Measurements from ENCODE around the gene ERGIC2. TPM values are rescaled to one million over a fixed set of nuclear protein-coding genes. Genes with fewer than 3 reads are reported as not detected.

ERGIC2 gene
- total RNA-seq, 5 donors from 2014 or later (not counting 1 experiment from before 2014, with no cell fraction given): 35.3 to 62.5 (median 50.5) TPM

DNA sequence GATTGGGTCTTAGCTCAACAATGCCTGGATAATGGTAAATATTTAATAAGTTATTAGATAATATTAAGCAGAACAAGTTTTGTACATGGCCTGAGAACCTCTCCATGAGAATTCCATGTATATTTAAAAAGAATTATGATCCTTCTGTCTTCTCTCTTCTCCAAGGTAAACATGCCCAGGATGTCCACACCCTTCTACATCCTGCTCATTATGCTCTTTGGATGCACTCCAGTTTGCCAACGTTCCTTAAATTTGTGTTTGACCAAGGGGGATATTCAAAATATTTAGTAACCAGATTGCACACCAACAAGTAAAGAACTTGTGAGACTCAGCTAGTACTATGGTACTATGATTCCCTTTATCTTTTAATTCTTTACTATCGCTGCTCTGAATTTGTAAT lies 44.8 kb upstream of the ERGIC2 start:
- ChIA-PET POLR2A (no interaction called here), CTCF (no interaction called here)
- Mint-ChIP-seq H3K27me3 (peaks cover 6 to 20% of the 10 kb centered on the region in 2 donors), H3K27ac (no peak overlapping the region), H3K4me1 (peaks cover 2 to 7% (median 2%) of the 10 kb centered on the region in 3 donors), H3K4me3 (no peak overlapping the region), H3K9me3 (no peaks in the 10 kb centered on the region), H3K36me3 (no peaks in the 10 kb centered on the region)
- Histone ChIP-seq H3K27ac (ENCODE audit: low read length) (no peak overlapping the region), H3K27me3 (replicated peaks in 1 of 2; ENCODE audit: control insufficient read depth in 2 of 2, extremely low read depth in 1 of 2, insufficient read depth in 2 of 2, low read length in 1 of 2) (peaks cover 0 to 4% of the 10 kb centered on the region in 2 experiments), H3K36me3 (ENCODE audit: control insufficient read depth in 2 of 2, extremely low read depth in 1 of 2, insufficient read depth in 1 of 2, low read length in 1 of 2) (no peaks in the 10 kb centered on the region), H3K4me3 (ENCODE audit: control insufficient read depth in 1 of 2, extremely low read depth in 1 of 2, low read length in 1 of 2) (no peak overlapping the region), H3K4me1 (ENCODE audit: control insufficient read depth in 1 of 2, extremely low read depth in 1 of 2, insufficient read depth in 2 of 2, low read length in 2 of 2) (no peaks in the 10 kb centered on the region), H3K9me3 (no peaks in the 10 kb centered on the region)
- 80% methylated on average over 1 of the region's 2 CpGs for WGBS (ENCODE audit: insufficient coverage)
- no peak for DNase-seq
- no peak for ATAC-seq (replicated peaks in 1 of 4)

DNA sequence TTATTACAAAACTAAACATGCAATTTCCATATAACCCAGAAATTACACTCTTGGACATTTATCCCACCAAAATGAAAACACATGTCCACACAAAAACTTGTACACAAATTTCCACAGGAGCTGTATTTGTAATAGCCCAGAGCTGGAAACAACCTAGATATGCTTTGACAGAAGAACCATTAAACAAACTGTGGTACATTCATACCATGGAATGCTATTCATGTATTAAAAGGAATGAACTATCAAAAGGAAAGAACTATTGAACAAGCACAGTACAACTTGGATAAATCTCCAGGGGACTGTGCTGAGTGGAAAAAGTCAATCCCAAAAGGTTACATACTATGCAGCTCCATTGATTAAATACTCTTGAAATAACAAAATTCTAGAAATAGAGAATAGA lies 35.8 kb upstream of the ERGIC2 start:
- Mint-ChIP-seq H3K9me3 (no peaks in the 10 kb centered on the region), H3K4me1 (no peaks in the 10 kb centered on the region), H3K27ac (no peak overlapping the region), H3K36me3 (no peaks in the 10 kb centered on the region), H3K27me3 (peaks cover 23 to 40% of the 10 kb centered on the region in 2 donors), H3K4me3 (no peak overlapping the region)
- no peak overlapping the region for H3K4me3 ChIP-seq (ENCODE audit: control insufficient read depth in 1 of 2, extremely low read depth in 1 of 2, low read length in 1 of 2)
- H3K27ac ChIP-seq (ENCODE audit: low read length): no peak overlapping the region
- DNase-seq (no peak), ATAC-seq (replicated peaks in 1 of 4) (no peak)
- POLR2A ChIA-PET: no interaction called here
- no peaks in the 10 kb centered on the region for H3K36me3 ChIP-seq (ENCODE audit: control insufficient read depth in 2 of 2, extremely low read depth in 1 of 2, insufficient read depth in 1 of 2, low read length in 1 of 2)
- H3K9me3 ChIP-seq: no peaks in the 10 kb centered on the region
- H3K4me1 ChIP-seq (ENCODE audit: control insufficient read depth in 1 of 2, extremely low read depth in 1 of 2, insufficient read depth in 2 of 2, low read length in 2 of 2): no peaks in the 10 kb centered on the region
- no peaks in the 10 kb centered on the region for H3K27me3 ChIP-seq (replicated peaks in 1 of 2; ENCODE audit: control insufficient read depth in 2 of 2, extremely low read depth in 1 of 2, insufficient read depth in 2 of 2, low read length in 1 of 2)
- CTCF ChIA-PET: no interaction called here

DNA sequence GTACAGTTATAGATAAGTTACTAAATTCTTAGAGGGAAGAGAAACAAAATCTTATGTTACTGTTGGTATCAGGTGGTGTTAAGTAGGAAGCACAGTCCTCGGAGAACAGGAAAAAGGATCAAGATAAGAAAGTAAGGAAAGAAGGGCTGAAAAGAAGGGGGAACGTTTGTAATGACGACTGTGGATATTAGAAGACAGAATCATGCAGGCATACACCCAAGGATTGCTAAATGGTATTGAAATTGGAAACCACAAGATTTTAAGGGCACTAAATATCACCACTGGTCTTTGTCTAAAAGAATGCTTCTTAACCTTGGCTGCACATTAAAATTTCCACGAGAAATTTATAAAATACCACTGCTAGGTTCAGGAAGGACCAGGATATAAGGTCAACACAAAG lies 34.1 kb upstream of the ERGIC2 start:
- Histone ChIP-seq H3K27me3 (replicated peaks in 1 of 2; ENCODE audit: control insufficient read depth in 2 of 2, extremely low read depth in 1 of 2, insufficient read depth in 2 of 2, low read length in 1 of 2) (no peaks in the 10 kb centered on the region), H3K27ac (ENCODE audit: low read length) (no peak overlapping the region), H3K9me3 (no peaks in the 10 kb centered on the region), H3K36me3 (ENCODE audit: control insufficient read depth in 2 of 2, extremely low read depth in 1 of 2, insufficient read depth in 1 of 2, low read length in 1 of 2) (no peaks in the 10 kb centered on the region), H3K4me3 (ENCODE audit: control insufficient read depth in 1 of 2, extremely low read depth in 1 of 2, low read length in 1 of 2) (no peak overlapping the region), H3K4me1 (ENCODE audit: control insufficient read depth in 1 of 2, extremely low read depth in 1 of 2, insufficient read depth in 2 of 2, low read length in 2 of 2) (no peaks in the 10 kb centered on the region)
- Mint-ChIP-seq H3K36me3 (no peaks in the 10 kb centered on the region), H3K4me3 (no peak overlapping the region), H3K27me3 (peaks cover 23 to 42% of the 10 kb centered on the region in 2 donors), H3K27ac (no peak overlapping the region), H3K4me1 (no peaks in the 10 kb centered on the region), H3K9me3 (peaks cover 0 to 3% (median 0%) of the 10 kb centered on the region in 3 donors)
- ATAC-seq (replicated peaks in 1 of 4) (no peak), DNase-seq (no peak)
- CTCF ChIA-PET: no interaction called here
- POLR2A ChIA-PET: no interaction called here
- WGBS (ENCODE audit: insufficient coverage): 44% methylated on average over 2 of the region's 4 CpGs

DNA sequence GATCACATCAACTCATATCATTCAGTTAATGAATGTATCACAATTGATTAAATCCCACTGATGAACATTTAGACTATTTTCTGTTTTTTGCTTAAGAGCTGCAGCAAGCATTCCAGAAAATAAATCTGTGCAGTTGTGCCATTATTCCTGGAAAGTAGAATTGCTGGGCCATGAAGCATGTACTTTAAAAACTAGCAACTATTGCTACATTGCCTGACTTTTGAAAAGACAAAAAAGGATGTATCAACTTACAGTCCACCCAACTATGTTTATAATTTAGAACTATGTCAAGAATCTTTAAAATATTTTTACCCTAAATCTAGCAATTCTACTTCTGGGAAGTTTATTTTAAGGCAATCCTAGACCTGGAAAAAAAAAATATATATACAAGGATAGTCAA lies 33.4 kb upstream of the ERGIC2 start:
- CTCF ChIA-PET: no interaction called here
- H3K36me3 Mint-ChIP-seq: no peaks in the 10 kb centered on the region
- no peak for DNase-seq
- peaks cover 0 to 7% (median 0%) of the 10 kb centered on the region in 3 donors for H3K9me3 Mint-ChIP-seq
- H3K27ac Mint-ChIP-seq: no peak overlapping the region
- no peaks in the 10 kb centered on the region for H3K9me3 ChIP-seq
- no peaks in the 10 kb centered on the region for H3K36me3 ChIP-seq (ENCODE audit: control insufficient read depth in 2 of 2, extremely low read depth in 1 of 2, insufficient read depth in 1 of 2, low read length in 1 of 2)
- no peaks in the 10 kb centered on the region for H3K27me3 ChIP-seq (replicated peaks in 1 of 2; ENCODE audit: control insufficient read depth in 2 of 2, extremely low read depth in 1 of 2, insufficient read depth in 2 of 2, low read length in 1 of 2)
- H3K4me1 Mint-ChIP-seq: no peaks in the 10 kb centered on the region
- no peak overlapping the region for H3K4me3 ChIP-seq (ENCODE audit: control insufficient read depth in 1 of 2, extremely low read depth in 1 of 2, low read length in 1 of 2)
- H3K27ac ChIP-seq (ENCODE audit: low read length): no peak overlapping the region
- H3K27me3 Mint-ChIP-seq: peaks cover 27 to 42% of the 10 kb centered on the region in 2 donors
- ATAC-seq (replicated peaks in 1 of 4): no peak
- no peaks in the 10 kb centered on the region for H3K4me1 ChIP-seq (ENCODE audit: control insufficient read depth in 1 of 2, extremely low read depth in 1 of 2, insufficient read depth in 2 of 2, low read length in 2 of 2)
- POLR2A ChIA-PET: no interaction called here
- no peak overlapping the region for H3K4me3 Mint-ChIP-seq

DNA sequence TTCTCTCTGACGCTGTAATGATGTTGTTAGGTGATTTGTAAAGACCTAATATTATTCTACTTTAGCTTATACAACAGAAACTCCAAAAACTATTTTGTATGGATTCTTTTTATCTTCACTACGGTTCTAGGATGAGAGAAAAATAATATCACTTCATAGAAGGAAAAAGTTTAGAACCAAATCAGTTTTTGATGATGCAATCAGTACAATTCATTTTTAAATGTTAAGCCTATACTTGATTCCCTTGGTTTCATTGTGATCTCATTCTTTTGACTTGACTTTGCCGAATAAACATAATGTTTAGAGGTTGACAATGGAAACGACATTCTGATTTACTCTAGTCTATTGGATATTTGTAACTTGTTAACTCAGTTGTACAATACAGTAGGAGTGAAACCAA lies 24.6 kb upstream of the ERGIC2 start:
- H3K9me3 ChIP-seq: no peaks in the 10 kb centered on the region
- CTCF ChIA-PET: no interaction called here
- POLR2A ChIA-PET: no interaction called here

DNA sequence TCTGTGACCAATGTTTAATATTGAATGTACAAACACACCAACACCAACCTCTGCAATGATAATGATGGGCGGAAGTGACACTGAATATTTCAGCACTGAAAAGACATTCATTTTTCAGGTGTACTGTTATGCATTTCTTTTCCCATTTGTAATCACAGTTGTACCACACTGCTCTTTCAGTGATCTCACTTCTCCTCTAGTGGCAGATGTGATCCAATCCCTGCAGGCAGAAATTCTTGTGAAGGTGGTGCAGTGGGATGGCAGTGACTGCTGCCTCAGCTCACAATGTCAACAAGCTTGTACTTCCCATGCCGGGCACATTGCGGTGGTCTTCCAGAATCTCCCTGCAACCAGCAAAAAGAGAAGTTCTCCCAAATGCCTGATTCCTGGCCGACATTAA lies 23.0 kb upstream of the ERGIC2 start:
- H3K4me3 Mint-ChIP-seq: no peak overlapping the region

More for the DNA sequence above, 24.6 kb upstream of the ERGIC2 start:
- Mint-ChIP-seq H3K9me3 (peaks cover 0 to 5% (median 0%) of the 10 kb centered on the region in 3 donors), H3K27me3 (peaks cover 15 to 20% of the 10 kb centered on the region in 2 donors), H3K27ac (no peak overlapping the region), H3K4me3 (no peak overlapping the region), H3K36me3 (no peaks in the 10 kb centered on the region), H3K4me1 (no peaks in the 10 kb centered on the region)
- no peak for ATAC-seq (replicated peaks in 1 of 4)
- H3K4me3 ChIP-seq (ENCODE audit: control insufficient read depth in 1 of 2, extremely low read depth in 1 of 2, low read length in 1 of 2): no peak overlapping the region
- no peaks in the 10 kb centered on the region for H3K4me1 ChIP-seq (ENCODE audit: control insufficient read depth in 1 of 2, extremely low read depth in 1 of 2, insufficient read depth in 2 of 2, low read length in 2 of 2)
- no CpG with 5 or more reads among the region's 4 CpGs for WGBS (ENCODE audit: insufficient coverage)
- H3K27ac ChIP-seq (ENCODE audit: low read length): no peak overlapping the region
- no peak for DNase-seq
- no peaks in the 10 kb centered on the region for H3K27me3 ChIP-seq (replicated peaks in 1 of 2; ENCODE audit: control insufficient read depth in 2 of 2, extremely low read depth in 1 of 2, insufficient read depth in 2 of 2, low read length in 1 of 2)
- no peaks in the 10 kb centered on the region for H3K36me3 ChIP-seq (ENCODE audit: control insufficient read depth in 2 of 2, extremely low read depth in 1 of 2, insufficient read depth in 1 of 2, low read length in 1 of 2)

DNA sequence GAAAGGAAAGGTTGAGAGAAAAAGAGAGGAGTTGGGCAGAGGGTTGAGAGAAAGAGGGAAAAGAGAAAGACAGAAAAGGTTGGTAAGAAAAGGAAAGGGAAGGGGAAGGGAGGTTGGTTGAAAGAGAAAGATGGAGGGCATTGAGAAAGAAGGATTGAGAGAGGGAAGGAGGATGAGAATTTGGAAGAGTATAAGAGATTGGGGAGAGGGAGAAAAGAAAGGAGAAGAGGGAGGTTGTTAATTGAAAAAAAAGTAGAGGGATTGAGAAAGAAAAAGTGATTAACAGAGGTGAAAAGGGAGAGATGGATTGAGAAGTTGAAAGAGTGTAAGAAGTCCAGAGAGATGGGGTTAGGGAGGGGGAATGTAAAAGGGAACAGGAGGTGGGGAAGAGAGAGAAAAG lies 21.5 kb upstream of the ERGIC2 start:
- Mint-ChIP-seq H3K27me3 (peaks cover 9 to 24% of the 10 kb centered on the region in 2 donors), H3K9me3 (no peaks in the 10 kb centered on the region), H3K36me3 (no peaks in the 10 kb centered on the region), H3K27ac (no peak overlapping the region), H3K4me1 (no peaks in the 10 kb centered on the region), H3K4me3 (no peak overlapping the region)
- CTCF ChIA-PET: interaction anchor here in 1 of 2 donors (0.6 kb wide), 1 partner anchor 9 kb away, joined by 4 read pairs; no protein-coding TSS in a partner anchor
- no peak for ATAC-seq (replicated peaks in 1 of 4)
- Histone ChIP-seq H3K27me3 (replicated peaks in 1 of 2; ENCODE audit: control insufficient read depth in 2 of 2, extremely low read depth in 1 of 2, insufficient read depth in 2 of 2, low read length in 1 of 2) (no peaks in the 10 kb centered on the region), H3K9me3 (no peaks in the 10 kb centered on the region), H3K4me3 (ENCODE audit: control insufficient read depth in 1 of 2, extremely low read depth in 1 of 2, low read length in 1 of 2) (no peak overlapping the region), H3K4me1 (ENCODE audit: control insufficient read depth in 1 of 2, extremely low read depth in 1 of 2, insufficient read depth in 2 of 2, low read length in 2 of 2) (no peaks in the 10 kb centered on the region), H3K36me3 (ENCODE audit: control insufficient read depth in 2 of 2, extremely low read depth in 1 of 2, insufficient read depth in 1 of 2, low read length in 1 of 2) (no peaks in the 10 kb centered on the region), H3K27ac (ENCODE audit: low read length) (no peak overlapping the region)
- POLR2A ChIA-PET: no interaction called here
- no peak for DNase-seq

More for the DNA sequence above, 23.0 kb upstream of the ERGIC2 start:
- ChIA-PET POLR2A (no interaction called here), CTCF (no interaction called here)
- Histone ChIP-seq H3K9me3 (no peaks in the 10 kb centered on the region), H3K4me3 (ENCODE audit: control insufficient read depth in 1 of 2, extremely low read depth in 1 of 2, low read length in 1 of 2) (no peak overlapping the region), H3K27me3 (replicated peaks in 1 of 2; ENCODE audit: control insufficient read depth in 2 of 2, extremely low read depth in 1 of 2, insufficient read depth in 2 of 2, low read length in 1 of 2) (no peaks in the 10 kb centered on the region), H3K27ac (ENCODE audit: low read length) (no peak overlapping the region), H3K36me3 (ENCODE audit: control insufficient read depth in 2 of 2, extremely low read depth in 1 of 2, insufficient read depth in 1 of 2, low read length in 1 of 2) (no peaks in the 10 kb centered on the region), H3K4me1 (ENCODE audit: control insufficient read depth in 1 of 2, extremely low read depth in 1 of 2, insufficient read depth in 2 of 2, low read length in 2 of 2) (no peaks in the 10 kb centered on the region)
- Mint-ChIP-seq H3K27ac (no peak overlapping the region), H3K27me3 (peaks cover 9 to 19% of the 10 kb centered on the region in 2 donors), H3K9me3 (no peaks in the 10 kb centered on the region), H3K36me3 (no peaks in the 10 kb centered on the region), H3K4me1 (no peaks in the 10 kb centered on the region)
- WGBS (ENCODE audit: insufficient coverage): 17% methylated on average over 1 of the region's 4 CpGs
- DNase-seq (no peak), ATAC-seq (replicated peaks in 1 of 4) (no peak)

Measured in T-cell (primary cell).